Vagina (tissue), 2 donors: ENCODE measurements around the gene BICD2.

ENCODE experiments used
- POLR2A ChIP-seq, 2 donors: fragments of 450-650 bp; IDR thresholded peaks; one replicate each; pipeline ENCODE4 v1.6.1; 2017; ENCODE audit warnings: antibody characterized with exemption in 2 of 2, mild to moderate bottlenecking in 2 of 2, moderate library complexity in 2 of 2
- TF ChIP-seq, protein P1 (sequence below), 3 experiments: fragments of 450-650 bp in 2 of 3; fragments of 200-600 bp in 1 of 3; sonication (generic) in 1 of 3; IDR thresholded peaks; one replicate each; pipeline ENCODE4 v1.5.1; 2017 to 2019; ENCODE audit warnings: antibody characterized with exemption in 3 of 3, mild to moderate bottlenecking in 2 of 3, moderate library complexity in 2 of 3

DNA sequence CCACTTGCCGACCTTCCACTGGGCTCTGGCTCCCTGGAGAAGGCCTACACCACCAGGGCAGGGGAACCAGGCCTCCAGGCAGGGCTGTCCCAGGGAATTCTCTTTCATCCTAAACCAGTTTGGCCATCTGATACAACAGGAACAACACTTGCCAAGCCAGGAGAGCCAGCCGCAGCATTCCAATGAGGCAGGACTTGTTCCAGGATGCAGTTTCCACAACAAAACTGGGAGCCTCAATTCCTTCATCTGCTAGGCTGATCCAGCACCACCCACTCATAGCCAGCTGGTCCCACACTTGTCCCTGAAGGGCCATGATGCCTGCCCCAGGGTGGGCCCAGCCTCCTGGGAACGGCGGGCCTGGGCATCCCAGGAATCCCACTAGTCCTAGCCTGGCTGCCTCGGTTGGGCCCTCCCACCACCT is 26.0 kb downstream of the BICD2 start:
- TF ChIP-seq POLR2A (IDR thresholded peaks at IDR 0.05), result no peak
- TF ChIP-seq, protein P1, sequence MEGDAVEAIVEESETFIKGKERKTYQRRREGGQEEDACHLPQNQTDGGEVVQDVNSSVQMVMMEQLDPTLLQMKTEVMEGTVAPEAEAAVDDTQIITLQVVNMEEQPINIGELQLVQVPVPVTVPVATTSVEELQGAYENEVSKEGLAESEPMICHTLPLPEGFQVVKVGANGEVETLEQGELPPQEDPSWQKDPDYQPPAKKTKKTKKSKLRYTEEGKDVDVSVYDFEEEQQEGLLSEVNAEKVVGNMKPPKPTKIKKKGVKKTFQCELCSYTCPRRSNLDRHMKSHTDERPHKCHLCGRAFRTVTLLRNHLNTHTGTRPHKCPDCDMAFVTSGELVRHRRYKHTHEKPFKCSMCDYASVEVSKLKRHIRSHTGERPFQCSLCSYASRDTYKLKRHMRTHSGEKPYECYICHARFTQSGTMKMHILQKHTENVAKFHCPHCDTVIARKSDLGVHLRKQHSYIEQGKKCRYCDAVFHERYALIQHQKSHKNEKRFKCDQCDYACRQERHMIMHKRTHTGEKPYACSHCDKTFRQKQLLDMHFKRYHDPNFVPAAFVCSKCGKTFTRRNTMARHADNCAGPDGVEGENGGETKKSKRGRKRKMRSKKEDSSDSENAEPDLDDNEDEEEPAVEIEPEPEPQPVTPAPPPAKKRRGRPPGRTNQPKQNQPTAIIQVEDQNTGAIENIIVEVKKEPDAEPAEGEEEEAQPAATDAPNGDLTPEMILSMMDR (IDR thresholded peaks at IDR 0.05), result no peak
